Endothelial cell of umbilical vein (primary cell): Measurements from ENCODE around the gene WIPF3. TPM values are rescaled to one million over a fixed set of nuclear protein-coding genes. Genes with fewer than 3 reads are reported as not detected.

Experiments used
- BruUV-seq: library from RNA; stranded (reverse); fragments of 400-500 nt; replicated peaks from 2 replicates; lab custom pipeline; 2021; lab: Mats Ljungman, UMichigan
- CTCF ChIA-PET: fragments of 300-600, 350-600 bp; sonication (Branson Sonifier 250); formaldehyde crosslinking; loops from one replicate; lab custom pipeline; 2021; ENCODE audit warnings: antibody characterized with exemption, inconsistent platforms; lab: Charles Lee
- POLR2A ChIA-PET: fragments of 300-600, 350-600 bp; sonication (Branson Sonifier 250); formaldehyde crosslinking; loops from one replicate; lab custom pipeline; 2021; ENCODE audit warnings: antibody characterized with exemption, inconsistent platforms; lab: Charles Lee
- DNase-seq: peaks from one replicate; pipeline ENCODE4 v3.0.0-alpha.2; 2011; ENCODE audit warnings: low read depth, low spot score
- FAIRE-seq: peaks from 2 replicates; lab custom pipeline; 2011; peaks lifted over from hg19 to GRCh38; lab: Jason Lieb, UNC
- H2AFZ ChIP-seq: 2 replicates; pipeline ENCODE4 v1.6.0; 2012; ENCODE audit warnings: low read depth, low read length, control low read depth, inconsistent platforms
- H3K27ac ChIP-seq: 2 replicates; pipeline ENCODE4 v1.5.1; 2011; ENCODE audit warnings: low read depth, mild to moderate bottlenecking, control low read depth, low read length, moderate library complexity; ENCODE audit not compliant: insufficient read depth
- H3K27me3 ChIP-seq, 2 experiments: 2 replicates each; pipeline versions ENCODE4 v1.6.0 to v1.6.1; 2011; ENCODE audit warnings: low read length in 2 of 2, mixed read lengths in 1 of 2; ENCODE audit not compliant: control insufficient read depth in 2 of 2, insufficient read depth in 2 of 2
- H3K36me3 ChIP-seq, 2 experiments: 2 replicates in 1 of 2; 3 replicates in 1 of 2; pipeline ENCODE4 v1.5.1; 2011; ENCODE audit warnings: low read length in 2 of 2, mild to moderate bottlenecking in 1 of 2, moderate library complexity in 1 of 2; ENCODE audit not compliant: control insufficient read depth in 2 of 2, insufficient read depth in 2 of 2; ENCODE audit errors: extremely low read depth in 1 of 2
- H3K4me1 ChIP-seq: 3 replicates; pipeline ENCODE4 v1.5.1; 2011; ENCODE audit warnings: mild to moderate bottlenecking, low read length; ENCODE audit not compliant: control insufficient read depth, insufficient read depth; ENCODE audit errors: extremely low read depth
- H3K4me2 ChIP-seq: 2 replicates; pipeline ENCODE4 v1.6.1; 2011; ENCODE audit warnings: low read length, control low read depth, mixed read lengths; ENCODE audit not compliant: insufficient read depth
- H3K4me3 ChIP-seq, 3 experiments: fragments of 200-600 bp in 1 of 3; sonication (generic), shearing (Covaris generic) in 1 of 3; replicated peaks in 1 of 3; 2 replicates each; pipeline ENCODE4 v1.5.1; 2011 to 2016; ENCODE audit warnings: control low read depth in 3 of 3, low read length in 3 of 3, mild to moderate bottlenecking in 2 of 3, inconsistent platforms in 1 of 3, low read depth in 1 of 3, moderate library complexity in 1 of 3; ENCODE audit not compliant: insufficient read depth in 1 of 3
- H3K79me2 ChIP-seq: 2 replicates; pipeline ENCODE4 v1.6.0; 2012; ENCODE audit warnings: low read length, inconsistent platforms; ENCODE audit not compliant: control insufficient read depth, insufficient read depth
- H3K9ac ChIP-seq: replicated peaks from 2 replicates; pipeline ENCODE3; 2011; ENCODE audit warnings: low read length, control low read depth; ENCODE audit not compliant: insufficient read depth; ENCODE audit errors: extremely low read depth
- H3K9me1 ChIP-seq: replicated peaks from 3 replicates; pipeline ENCODE4 v1.6.0; 2011; ENCODE audit warnings: mild to moderate bottlenecking, low read length; ENCODE audit not compliant: control insufficient read depth, insufficient read depth; ENCODE audit errors: extremely low read depth
- H3K9me3 ChIP-seq: replicated peaks from 2 replicates; pipeline ENCODE4 v1.5.1; 2012; ENCODE audit warnings: low read length, inconsistent platforms; ENCODE audit not compliant: control insufficient read depth, insufficient read depth
- H4K20me1 ChIP-seq: replicated peaks from 2 replicates; pipeline ENCODE3; 2011; ENCODE audit warnings: mild to moderate bottlenecking, low read length; ENCODE audit not compliant: control insufficient read depth, insufficient read depth; ENCODE audit errors: extremely low read depth
- EZH2 ChIP-seq: IDR thresholded peaks from 2 replicates; pipeline ENCODE4 v1.6.1; 2012; ENCODE audit warnings: borderline replicate concordance, low read depth, mild to moderate bottlenecking, moderate library complexity, low read length, inconsistent platforms; ENCODE audit not compliant: severe bottlenecking
- FOS ChIP-seq: IDR thresholded peaks from 2 replicates; pipeline ENCODE4 v1.6.1; 2011; ENCODE audit warnings: mild to moderate bottlenecking, low read length, moderate library complexity, borderline replicate concordance; ENCODE audit not compliant: insufficient read depth
- GATA2 ChIP-seq: IDR thresholded peaks from 2 replicates; pipeline ENCODE4 v1.7.0; 2011; ENCODE audit warnings: low read depth, mild to moderate bottlenecking, moderate library complexity, mixed read lengths, low read length; ENCODE audit not compliant: insufficient read length, insufficient read depth
- JUN ChIP-seq: IDR thresholded peaks from 2 replicates; pipeline ENCODE4 v1.6.1; 2011; ENCODE audit warnings: borderline replicate concordance, low read depth; ENCODE audit not compliant: insufficient read length, insufficient read depth
- MYC ChIP-seq: IDR thresholded peaks from one replicate; pipeline ENCODE4 v1.6.1; 2011; ENCODE audit warnings: mild to moderate bottlenecking, low read depth, low read length
- POLR2A ChIP-seq: IDR thresholded peaks from 2 replicates; pipeline ENCODE4 v1.6.1; 2012; ENCODE audit warnings: low read depth, mild to moderate bottlenecking, control low read depth, low read length
- POLR2AphosphoS5 ChIP-seq: IDR thresholded peaks from 2 replicates; pipeline ENCODE4 v1.6.1; 2012; ENCODE audit warnings: low read depth, mild to moderate bottlenecking, control low read depth, low read length, moderate library complexity; ENCODE audit not compliant: insufficient read depth
- dilution Hi-C: fragments of 300-500 bp; cut with MboI; formaldehyde crosslinking; loops from one replicate; pipeline ENCODE4 v1.15.0; 2019; ENCODE audit warnings: low sequenced_read_pairs; ENCODE audit not compliant: extremely low pct_ligation_motif_present
- intact Hi-C: fragments of 100-400 bp; cut with micrococcal nuclease; formaldehyde crosslinking; loops from one replicate; pipeline ENCODE4 v1.10.0; 2022
- polyA plus RNA-seq, 4 experiments: library from polyadenylated mRNA; depleted of rRNA in 3 of 4; stranded (reverse) in 3 of 4; unstranded in 1 of 4; fragments of >200 nt; gene quantifications; 2 replicates each; pipeline versions ENCODE4 v1.2.1 to v1.2.3, GENCODE V29; 2011 to 2012; ENCODE audit warnings: missing spikeins in 1 of 4
- total RNA-seq: library from RNA; stranded (reverse); gene quantifications from 2 replicates; pipeline ENCODE4 v1.2.3, GENCODE V29; 2021
- TF ChIP-seq, protein P1 (sequence below): IDR thresholded peaks from 2 replicates; pipeline ENCODE4 v1.6.1; 2011; ENCODE audit not compliant: insufficient read depth, insufficient read length
- TF ChIP-seq, protein P2 (sequence below), 2 donors: IDR thresholded peaks; 1 replicate in 1 of 2; 2 replicates in 1 of 2; pipeline ENCODE4 v1.5.1; 2011; ENCODE audit warnings: low read length in 2 of 2, mild to moderate bottlenecking in 2 of 2, moderate library complexity in 2 of 2, control low read depth in 1 of 2, inconsistent platforms in 1 of 2, low read depth in 1 of 2; ENCODE audit not compliant: insufficient read depth in 1 of 2; ENCODE audit errors: extremely low read depth in 1 of 2

The WIPF3 gene
- total and polyA plus RNA-seq, 2 donors (not counting 3 experiments of a cell fraction or from before 2014, with no cell fraction given): 0.01 to 0.35 TPM

DNA sequence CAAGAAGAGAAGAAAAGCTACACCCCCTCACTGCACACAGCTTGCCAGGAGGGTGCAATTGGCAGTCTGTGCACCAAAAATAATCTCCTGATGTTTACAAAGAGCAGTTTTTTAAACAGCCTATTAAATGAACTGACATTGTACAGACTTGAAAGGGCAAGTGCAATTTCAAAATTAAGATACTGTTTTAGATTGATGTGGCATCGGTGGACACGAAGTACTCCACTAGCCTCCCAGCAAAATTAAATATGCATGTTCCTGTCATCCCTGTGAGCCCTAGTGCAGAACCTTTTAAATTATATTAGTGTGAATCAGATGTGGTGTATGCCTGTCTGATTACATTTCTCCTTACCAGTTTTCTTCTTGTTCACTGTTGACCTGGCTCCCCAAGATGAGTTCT lies 87.9 kb downstream of the WIPF3 start:
- dilution Hi-C loops: no loop called here
- H3K9me1 ChIP-seq: no peaks in the 10 kb centered on the region
- H3K79me2 ChIP-seq: no peaks in the 10 kb centered on the region
- no peaks in the 10 kb centered on the region for H3K4me1 ChIP-seq
- no peak overlapping the region for H3K27ac ChIP-seq
- H4K20me1 ChIP-seq: no peaks in the 10 kb centered on the region
- peaks cover 2 to 6% of the 10 kb centered on the region in 2 experiments for H3K27me3 ChIP-seq
- intact Hi-C loops: no loop called here
- CTCF ChIA-PET: interaction anchor here (0.6 to 2.3 kb wide), 3 partner anchors 27 to 180 kb away, joined by 3 to 6 read pairs (median 3); no protein-coding TSS in a partner anchor
- H2AFZ ChIP-seq: no peak overlapping the region
- BruUV-seq: no TSS peak
- no peak overlapping the region for H3K4me3 ChIP-seq
- H3K9ac ChIP-seq: no peak overlapping the region
- H3K4me2 ChIP-seq: no peak overlapping the region
- H3K36me3 ChIP-seq: no peaks in the 10 kb centered on the region
- POLR2A ChIA-PET: no interaction called here
- H3K9me3 ChIP-seq: no peaks in the 10 kb centered on the region
- TF ChIP-seq, protein P1, sequence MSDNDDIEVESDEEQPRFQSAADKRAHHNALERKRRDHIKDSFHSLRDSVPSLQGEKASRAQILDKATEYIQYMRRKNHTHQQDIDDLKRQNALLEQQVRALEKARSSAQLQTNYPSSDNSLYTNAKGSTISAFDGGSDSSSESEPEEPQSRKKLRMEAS: no peak
- TF ChIP-seq GATA2 (no peak), EZH2 (no peak), JUN (no peak), POLR2A (no peak), POLR2AphosphoS5 (no peak), FOS (no peak), MYC (no peak)
- TF ChIP-seq, protein P2, sequence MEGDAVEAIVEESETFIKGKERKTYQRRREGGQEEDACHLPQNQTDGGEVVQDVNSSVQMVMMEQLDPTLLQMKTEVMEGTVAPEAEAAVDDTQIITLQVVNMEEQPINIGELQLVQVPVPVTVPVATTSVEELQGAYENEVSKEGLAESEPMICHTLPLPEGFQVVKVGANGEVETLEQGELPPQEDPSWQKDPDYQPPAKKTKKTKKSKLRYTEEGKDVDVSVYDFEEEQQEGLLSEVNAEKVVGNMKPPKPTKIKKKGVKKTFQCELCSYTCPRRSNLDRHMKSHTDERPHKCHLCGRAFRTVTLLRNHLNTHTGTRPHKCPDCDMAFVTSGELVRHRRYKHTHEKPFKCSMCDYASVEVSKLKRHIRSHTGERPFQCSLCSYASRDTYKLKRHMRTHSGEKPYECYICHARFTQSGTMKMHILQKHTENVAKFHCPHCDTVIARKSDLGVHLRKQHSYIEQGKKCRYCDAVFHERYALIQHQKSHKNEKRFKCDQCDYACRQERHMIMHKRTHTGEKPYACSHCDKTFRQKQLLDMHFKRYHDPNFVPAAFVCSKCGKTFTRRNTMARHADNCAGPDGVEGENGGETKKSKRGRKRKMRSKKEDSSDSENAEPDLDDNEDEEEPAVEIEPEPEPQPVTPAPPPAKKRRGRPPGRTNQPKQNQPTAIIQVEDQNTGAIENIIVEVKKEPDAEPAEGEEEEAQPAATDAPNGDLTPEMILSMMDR (IDR thresholded peaks at IDR 0.05; ENCODE audit: extremely low read depth in 1 of 2, insufficient read depth in 1 of 2, low read depth in 1 of 2, low read length in 2 of 2): no peak
- FAIRE-seq (no peak), DNase-seq (no peak)
